A549 (cell line): ENCODE data around the gene PRKN. TPM values are rescaled to one million over a fixed set of nuclear protein-coding genes. Genes with fewer than 3 reads are reported as not detected.

Experiments used
- ATAC-seq, 2 experiments: fragments of 200-7000 bp in 1 of 2; fragments of >200 bp in 1 of 2; cut with Nextera tagmentation in 1 of 2; cut with Tn5 transposase in 1 of 2; 3 replicates each; pipeline versions ENCODE4 v1.8.0 to v1.9.1; 2018 to 2020; ENCODE audit warnings: mild to moderate bottlenecking in 1 of 2, moderate library complexity in 1 of 2
- CTCF ChIA-PET: fragments of 300-600 bp; sonication (Branson Sonifier 250); formaldehyde crosslinking; extraction: SDS; loops from one replicate; lab custom pipeline; 2021; ENCODE audit warnings: antibody characterized with exemption, inconsistent platforms; lab: Yijun Ruan, JAX
- POLR2A ChIA-PET: fragments of 350-600 bp; formaldehyde crosslinking; extraction: SDS; loops from one replicate; lab custom pipeline; 2021; ENCODE audit warnings: antibody characterized with exemption, inconsistent platforms; lab: Yijun Ruan, JAX
- DNase-seq, 2 experiments: peaks; one replicate each; pipeline versions ENCODE4 v3.0.0 to v3.0.0-alpha.2; 2011 to 2016; ENCODE audit warnings: low read depth in 1 of 2, low spot score in 1 of 2
- FAIRE-seq: peaks from 2 replicates; lab custom pipeline; 2011; peaks lifted over from hg19 to GRCh38; lab: Jason Lieb, UNC
- H3K27ac ChIP-seq, 2 experiments: fragments of >200 bp; sonication (Bioruptor Twin); formaldehyde crosslinking; 3 replicates each; pipeline ENCODE4 v1.5.1; 2016 to 2017
- H3K4me1 ChIP-seq: fragments of >200 bp; sonication (Bioruptor Twin); formaldehyde crosslinking; 3 replicates; pipeline ENCODE4 v1.6.1; 2016
- H3K4me2 ChIP-seq: fragments of >200 bp; sonication (Bioruptor Twin); formaldehyde crosslinking; 3 replicates; pipeline ENCODE4 v1.6.1; 2016
- H3K4me3 ChIP-seq: fragments of >200 bp; sonication (Bioruptor Twin); formaldehyde crosslinking; 3 replicates; pipeline ENCODE4 v1.5.1; 2016
- H3K9me3 ChIP-seq: fragments of >200 bp; sonication (Bioruptor Twin); formaldehyde crosslinking; 3 replicates; pipeline ENCODE4 v1.6.1; 2016
- ATOH8 ChIP-seq: fragments of 250-450 bp; sonication (Bioruptor Pico); IDR thresholded peaks from 2 replicates; pipeline ENCODE4 v1.5.0; 2020; ENCODE audit warnings: low read depth, mild to moderate bottlenecking, moderate library complexity
- BHLHE40 ChIP-seq: IDR thresholded peaks from 2 replicates; pipeline ENCODE4 v1.6.1; 2012; ENCODE audit warnings: low read depth, low read length, inconsistent platforms
- CBX8 ChIP-seq: fragments of 200-600 bp; sonication (generic); IDR thresholded peaks from 2 replicates; pipeline ENCODE4 v1.6.1; 2016
- CHD4 ChIP-seq: fragments of 200-600 bp; sonication (generic); IDR thresholded peaks from 2 replicates; pipeline ENCODE4 v1.6.1; 2016; ENCODE audit warnings: antibody characterized with exemption, mild to moderate bottlenecking, borderline replicate concordance
- E2F6 ChIP-seq: IDR thresholded peaks from 2 replicates; pipeline ENCODE4 v1.6.1; 2012; ENCODE audit warnings: low read depth, borderline replicate concordance
- EHF ChIP-seq: fragments of 250-450 bp; sonication (Bioruptor Pico); IDR thresholded peaks from 2 replicates; pipeline ENCODE4 v1.5.0; 2020; ENCODE audit warnings: mild to moderate bottlenecking
- EP300 ChIP-seq, 2 experiments: fragments of >200 bp; sonication (Bioruptor Twin); formaldehyde crosslinking; IDR thresholded peaks; 2 replicates in 1 of 2; 3 replicates in 1 of 2; pipeline ENCODE4 v1.6.1; 2016 to 2017
- ESRRA ChIP-seq: fragments of 150-350 bp; IDR thresholded peaks from 2 replicates; pipeline ENCODE4 v1.6.1; 2014; ENCODE audit warnings: mild to moderate bottlenecking, low read length, borderline replicate concordance
- FOSB ChIP-seq: fragments of 250-450 bp; sonication (Bioruptor Pico); IDR thresholded peaks from 2 replicates; pipeline ENCODE4 v1.5.0; 2020; ENCODE audit warnings: mild to moderate bottlenecking, moderate library complexity
- FOXS1 ChIP-seq: fragments of 250-450 bp; sonication (Bioruptor Pico); IDR thresholded peaks from 2 replicates; pipeline ENCODE4 v1.5.0; 2020; ENCODE audit warnings: mild to moderate bottlenecking, moderate library complexity
- HES2 ChIP-seq: fragments of >200 bp; sonication (Bioruptor Twin); formaldehyde crosslinking; IDR thresholded peaks from 2 replicates; pipeline ENCODE4 v1.6.1; 2016
- HOXA7 ChIP-seq: fragments of 250-450 bp; sonication (Bioruptor Pico); IDR thresholded peaks from 2 replicates; pipeline ENCODE4 v1.5.0; 2020; ENCODE audit warnings: mild to moderate bottlenecking, moderate library complexity
- HOXB13 ChIP-seq: fragments of 250-450 bp; sonication (Bioruptor Pico); IDR thresholded peaks from 2 replicates; pipeline ENCODE4 v1.5.0; 2020; ENCODE audit warnings: low read depth, mild to moderate bottlenecking, moderate library complexity
- JUN ChIP-seq, 2 experiments: fragments of >200 bp; sonication (Bioruptor Twin); formaldehyde crosslinking; IDR thresholded peaks; 2 replicates in 1 of 2; 3 replicates in 1 of 2; pipeline ENCODE4 v1.6.1; 2016 to 2017
- JUNB ChIP-seq: fragments of >200 bp; sonication (Bioruptor Twin); formaldehyde crosslinking; IDR thresholded peaks from 2 replicates; pipeline ENCODE4 v1.6.1; 2016
- MAZ ChIP-seq: fragments of 150-350 bp; IDR thresholded peaks from 2 replicates; pipeline ENCODE4 v1.6.1; 2014; ENCODE audit warnings: antibody characterized with exemption, low read depth, low read length, borderline replicate concordance
- NFE2L2 ChIP-seq: fragments of 150-350 bp; conservative IDR thresholded peaks from 2 replicates; pipeline ENCODE4 v1.6.1; 2014; ENCODE audit warnings: low read length
- PHF8 ChIP-seq: fragments of 200-600 bp; sonication (generic); IDR thresholded peaks from 2 replicates; pipeline ENCODE4 v1.6.1; 2016; ENCODE audit warnings: low read depth, mild to moderate bottlenecking, antibody characterized with exemption, moderate library complexity, borderline replicate concordance
- RCOR1 ChIP-seq: fragments of 150-350 bp; IDR thresholded peaks from 2 replicates; pipeline ENCODE4 v1.6.1; 2014; ENCODE audit warnings: antibody characterized with exemption, low read length, low read depth
- REST ChIP-seq: fragments of 200-600 bp; sonication (generic); IDR thresholded peaks from 2 replicates; pipeline ENCODE4 v1.6.1; 2016; ENCODE audit warnings: antibody characterized with exemption, mild to moderate bottlenecking, moderate library complexity
- TFCP2L1 ChIP-seq: fragments of 250-450 bp; sonication (Bioruptor Pico); IDR thresholded peaks from 2 replicates; pipeline ENCODE4 v1.5.0; 2021; ENCODE audit warnings: mild to moderate bottlenecking
- ZC3H11A ChIP-seq: fragments of 450-650 bp; IDR thresholded peaks from 2 replicates; pipeline ENCODE4 v1.6.1; 2014; ENCODE audit warnings: antibody characterized with exemption, mild to moderate bottlenecking
- ZNF302 ChIP-seq: fragments of 250-450 bp; sonication (Bioruptor Pico); IDR thresholded peaks from 2 replicates; pipeline ENCODE4 v1.9.0; 2021; ENCODE audit warnings: inconsistent platforms, mild to moderate bottlenecking, moderate library complexity
- ZSCAN20 ChIP-seq: fragments of 250-450 bp; sonication (Bioruptor Pico); IDR thresholded peaks from 2 replicates; pipeline ENCODE4 v1.8.0; 2022; ENCODE audit warnings: mild to moderate bottlenecking, moderate library complexity
- WGBS: methylation state at CpG from one replicate; pipeline ENCODE4 v1.1.6; 2017; ENCODE audit errors: missing lambda C conversion rate; 5-methylcytosine and 5-hydroxymethylcytosine counted together
- polyA plus RNA-seq, 4 experiments: library from polyadenylated mRNA; depleted of rRNA in 3 of 4; stranded (reverse); fragments of >200 nt; fragmentation: RNase III in 1 of 4; extraction: RNeasy Plus Mini Kit Qiagen cat#74134 plus additional on column Dnase treatment in 1 of 4; gene quantifications; 2 replicates in 3 of 4; 3 replicates in 1 of 4; pipeline ENCODE4 v1.2.3, GENCODE V29; 2011 to 2017

PRKN gene
- polyA plus RNA-seq, 2 of the 4 experiments (the other 2 are of a cell fraction), result 0.36 to 0.39 TPM

GRCh38 chr6:162220876-162221275 lies 506.7 kb downstream of the PRKN start (continued):
- TF ChIP-seq REST (no peak), HES2 (no peak)

GRCh38 chr6:162219266-162219665 lies 508.3 kb downstream of the PRKN start:
- ATAC-seq (no peak), FAIRE-seq (no peak), DNase-seq (no peak)
- Histone ChIP-seq H3K4me3 (no peak overlapping the region), H3K4me2 (no peak overlapping the region), H3K4me1 (no peaks in the 10 kb centered on the region), H3K9me3 (no peaks in the 10 kb centered on the region), H3K27ac (no peak overlapping the region)
- TF ChIP-seq FOXS1 (CRISPR knock-in tag) (no peak), MAZ (no peak), ZNF302 (CRISPR knock-in tag) (no peak), TFCP2L1 (CRISPR knock-in tag) (no peak), CHD4 (no peak), NFE2L2 (no peak), FOSB (no peak)
- 48% methylated on average over 4 of the region's 4 CpGs for WGBS
- ChIA-PET POLR2A (no interaction called here), CTCF (no interaction called here)

GRCh38 chr6:162217811-162218493 lies 509.6 kb downstream of the PRKN start:
- no peak for DNase-seq
- H3K27ac ChIP-seq, result no peak overlapping the region
- H3K4me2 ChIP-seq, result no peak overlapping the region
- WGBS, result 61% methylated on average over 11 of the region's 11 CpGs
- ATAC-seq, result no peak
- FAIRE-seq, result no peak
- no peak overlapping the region for H3K4me3 ChIP-seq
- no peaks in the 10 kb centered on the region for H3K4me1 ChIP-seq
- CTCF ChIA-PET, result no interaction called here
- no peaks in the 10 kb centered on the region for H3K9me3 ChIP-seq
- no peak for TF ChIP-seq E2F6
- TF ChIP-seq PHF8, result no peak
- no peak for TF ChIP-seq ZSCAN20 (CRISPR knock-in tag)
- no peak for TF ChIP-seq CBX8
- no peak for TF ChIP-seq ZC3H11A
- no peak for TF ChIP-seq ESRRA
- no peak for TF ChIP-seq EHF
- no peak for TF ChIP-seq JUNB
- no peak for TF ChIP-seq MAZ
- no peak for TF ChIP-seq HOXA7 (CRISPR knock-in tag)
- no peak for TF ChIP-seq FOSB
- no peak for TF ChIP-seq EP300 (IDR thresholded peaks at IDR 0.05)
- no peak for TF ChIP-seq BHLHE40
- TF ChIP-seq HOXB13 (CRISPR knock-in tag), result no peak
- TF ChIP-seq ATOH8 (CRISPR knock-in tag), result no peak
- no peak for TF ChIP-seq JUN (IDR thresholded peaks at IDR 0.05)
- no peak for TF ChIP-seq ZNF302 (CRISPR knock-in tag)
- no peak for TF ChIP-seq RCOR1
- POLR2A ChIA-PET, result no interaction called here
